Middle frontal gyrus (tissue), 1 donor: ENCODE results near the gene RASGRF2.
"Not testable (repeated sequence)": the region's sequence is repeated elsewhere in the genome, so short reads cannot be mapped to it uniquely, and the experiment has no call there.

ENCODE experiments used
- DNase-seq: peaks from one replicate; pipeline ENCODE4 v3.0.0-alpha.2; 2015; ENCODE audit warnings: low spot score; ENCODE audit errors: extremely low spot score

RASGRF2 gene

GRCh38 chr5:80985600-80986228, 25.6 kb downstream of the RASGRF2 start:
- no peak for DNase-seq

GRCh38 chr5:80986382-80986781, 26.2 kb downstream of the RASGRF2 start:
- no peak for DNase-seq

- no peak for DNase-seq
Measured at GRCh38 chr5:80987078-80987766, 27.1 kb downstream of the RASGRF2 start.

GRCh38 chr5:80988419-80988935, 28.3 kb downstream of the RASGRF2 start:
- DNase-seq: no peak

GRCh38 chr5:80989883-80990282, 29.7 kb downstream of the RASGRF2 start:
- DNase-seq: no peak

- DNase-seq: no peak
Measured at GRCh38 chr5:80990527-80990926, 30.4 kb downstream of the RASGRF2 start.

GRCh38 chr5:80990971-80991370, 30.8 kb downstream of the RASGRF2 start:
- DNase-seq: no peak

GRCh38 chr5:80995908-80996307, 35.7 kb downstream of the RASGRF2 start:
- DNase-seq: no peak

GRCh38 chr5:80998590-80998979, 38.4 kb downstream of the RASGRF2 start:
- DNase-seq: no peak

- no peak for DNase-seq
Measured at GRCh38 chr5:81003811-81004386, 43.7 kb downstream of the RASGRF2 start.

GRCh38 chr5:81005708-81006107, 45.5 kb downstream of the RASGRF2 start:
- no peak for DNase-seq

- DNase-seq: no peak
Measured at GRCh38 chr5:81006231-81006630, 46.1 kb downstream of the RASGRF2 start.

- DNase-seq: no peak
Measured at GRCh38 chr5:81006947-81007636, 46.9 kb downstream of the RASGRF2 start.

- no peak for DNase-seq
Measured at GRCh38 chr5:81007637-81008027, 47.5 kb downstream of the RASGRF2 start.

GRCh38 chr5:81010336-81011169, 50.4 kb downstream of the RASGRF2 start:
- DNase-seq: no peak

- no peak for DNase-seq
Measured at GRCh38 chr5:81014348-81014747, 54.2 kb downstream of the RASGRF2 start.

GRCh38 chr5:81016116-81016515, 56.0 kb downstream of the RASGRF2 start:
- DNase-seq: no peak

GRCh38 chr5:81017320-81017719, 57.2 kb downstream of the RASGRF2 start:
- no peak for DNase-seq

GRCh38 chr5:81018608-81019007, 58.4 kb downstream of the RASGRF2 start:
- DNase-seq: not testable (repeated sequence)

GRCh38 chr5:81019748-81020147, 59.6 kb downstream of the RASGRF2 start:
- DNase-seq: no peak
